GM12878 (cell line): ENCODE measurements around the gene ATG5. TPM values are rescaled to one million over a fixed set of nuclear protein-coding genes. Genes with fewer than 3 reads are reported as not detected.

ENCODE experiments used
- ATAC-seq: fragments of 200-7000 bp; cut with Tn5 transposase; 3 replicates; pipeline ENCODE4 v1.9.1; 2020; ENCODE audit warnings: mild to moderate bottlenecking, moderate library complexity
- BruUV-seq: library from RNA; stranded (reverse); fragments of 400-500 nt; replicated peaks from 2 replicates; lab custom pipeline; 2021; lab: Mats Ljungman, UMichigan
- CTCF ChIA-PET: fragments of 300-600 bp; sonication (Branson Sonifier 250); formaldehyde crosslinking; extraction: SDS; loops from one replicate; lab custom pipeline; 2021; ENCODE audit warnings: inconsistent platforms; lab: Yijun Ruan, JAX
- POLR2A ChIA-PET: fragments of 350-600 bp; formaldehyde crosslinking; extraction: SDS; loops from one replicate; lab custom pipeline; 2021; ENCODE audit warnings: inconsistent platforms; lab: Charles Lee
- RAD21 ChIA-PET: fragments of 300-600 bp; sonication (Branson Sonifier 250); formaldehyde crosslinking; loops from one replicate; lab custom pipeline; 2023; ENCODE audit warnings: antibody characterized with exemption; ENCODE audit not compliant: unreplicated experiment; lab: Charles Lee
- SMC1A ChIA-PET: fragments of 300-600 bp; sonication (Branson Sonifier 250); formaldehyde crosslinking; loops from one replicate; lab custom pipeline; 2023; ENCODE audit not compliant: unreplicated experiment, uncharacterized antibody; lab: Charles Lee
- DNase-seq: peaks from one replicate; pipeline ENCODE4 v3.0.0-alpha.2; 2011; ENCODE audit warnings: low read depth, low spot score
- FAIRE-seq: peaks from 3 replicates; lab custom pipeline; 2011; peaks lifted over from hg19 to GRCh38; lab: Jason Lieb, UNC
- H2AFZ ChIP-seq: 2 replicates; pipeline ENCODE4 v1.6.0; 2011; ENCODE audit warnings: low read depth, low read length, control low read depth; ENCODE audit not compliant: control insufficient read depth
- H3K27ac ChIP-seq: 2 replicates; pipeline ENCODE4 v1.5.1; 2011; ENCODE audit warnings: control low read depth; ENCODE audit not compliant: control insufficient read depth, insufficient read depth
- H3K27me3 ChIP-seq, 2 experiments: replicated peaks in 1 of 2; 2 replicates each; pipeline versions ENCODE4 v1.6.0 to v1.6.1; 2011; ENCODE audit warnings: low read length in 1 of 2; ENCODE audit not compliant: control insufficient read depth in 2 of 2, insufficient read depth in 2 of 2
- H3K36me3 ChIP-seq, 2 experiments: 2 replicates each; pipeline ENCODE4 v1.5.1; 2011; ENCODE audit warnings: low read length in 1 of 2; ENCODE audit not compliant: control insufficient read depth in 2 of 2, insufficient read depth in 2 of 2
- H3K4me1 ChIP-seq: 2 replicates; pipeline ENCODE4 v1.6.1; 2011; ENCODE audit warnings: mild to moderate bottlenecking, low read length, moderate library complexity, mixed read lengths; ENCODE audit not compliant: control insufficient read depth, insufficient read depth
- H3K4me2 ChIP-seq: 2 replicates; pipeline ENCODE4 v1.6.0; 2011; ENCODE audit warnings: control low read depth; ENCODE audit not compliant: control insufficient read depth, insufficient read depth
- H3K4me3 ChIP-seq: fragments of 200-600 bp; sonication (generic); 2 replicates; pipeline ENCODE4 v1.5.1; 2016
- H3K79me2 ChIP-seq: 2 replicates; pipeline ENCODE4 v1.6.0; 2011; ENCODE audit warnings: low read length; ENCODE audit not compliant: control insufficient read depth, insufficient read depth
- H3K9ac ChIP-seq: 2 replicates; pipeline ENCODE4 v1.8.0; 2011; ENCODE audit warnings: low read length, control low read depth, mixed read lengths; ENCODE audit not compliant: control insufficient read depth, insufficient read depth
- H3K9me3 ChIP-seq: replicated peaks from 3 replicates; pipeline ENCODE4 v1.5.1; 2011; ENCODE audit warnings: mild to moderate bottlenecking, low read length; ENCODE audit not compliant: control insufficient read depth, insufficient read depth
- H4K20me1 ChIP-seq: 2 replicates; pipeline ENCODE4 v1.6.0; 2011; ENCODE audit not compliant: control insufficient read depth, insufficient read depth
- CHD2 ChIP-seq: IDR thresholded peaks from 2 replicates; pipeline ENCODE4 v1.6.1; 2011; ENCODE audit warnings: low read depth, low read length, improper control_type of control experiment, borderline replicate concordance
- FOXM1 ChIP-seq: IDR thresholded peaks from 2 replicates; pipeline ENCODE4 v1.6.1; 2012; ENCODE audit warnings: low read depth, mild to moderate bottlenecking, inconsistent platforms, low read length, moderate library complexity
- IRF5 ChIP-seq: fragments of 450-650 bp; IDR thresholded peaks from 2 replicates; pipeline ENCODE4 v1.6.1; 2017; ENCODE audit warnings: borderline replicate concordance
- KDM1A ChIP-seq: fragments of 200-600 bp; sonication (generic); IDR thresholded peaks from 2 replicates; pipeline ENCODE4 v1.6.1; 2016; ENCODE audit warnings: borderline replicate concordance
- KLF5 ChIP-seq: fragments of 450-650 bp; IDR thresholded peaks from 2 replicates; pipeline ENCODE4 v1.6.1; 2014; ENCODE audit warnings: mild to moderate bottlenecking; ENCODE audit not compliant: partially characterized antibody
- POLR2AphosphoS2 ChIP-seq: IDR thresholded peaks from 2 replicates; pipeline ENCODE4 v1.6.1; 2011; ENCODE audit warnings: low read depth, mild to moderate bottlenecking, low read length, improper control_type of control experiment, moderate library complexity
- RAD21 ChIP-seq: IDR thresholded peaks from 2 replicates; pipeline ENCODE4 v1.6.1; 2011; ENCODE audit warnings: mild to moderate bottlenecking, low read depth, low read length, moderate library complexity; ENCODE audit not compliant: insufficient read depth
- SMC3 ChIP-seq: IDR thresholded peaks from 2 replicates; pipeline ENCODE4 v1.6.1; 2011; ENCODE audit warnings: low read length, improper control_type of control experiment, borderline replicate concordance
- SP1 ChIP-seq: IDR thresholded peaks from one replicate; pipeline ENCODE4 v1.6.1; 2011; ENCODE audit warnings: low read depth, low read length
- SREBF1 ChIP-seq: IDR thresholded peaks from 2 replicates; pipeline ENCODE4 v1.6.1; 2012; ENCODE audit warnings: mild to moderate bottlenecking, low read length
- STAT1 ChIP-seq: fragments of 450-650 bp; conservative IDR thresholded peaks from 2 replicates; pipeline ENCODE4 v1.6.1; 2014; ENCODE audit warnings: antibody characterized with exemption, mild to moderate bottlenecking
- SUZ12 ChIP-seq: fragments of 200-600 bp; sonication (generic); IDR thresholded peaks from one replicate; pipeline ENCODE4 v1.6.1; 2018; ENCODE audit warnings: antibody characterized with exemption, mild to moderate bottlenecking; ENCODE audit not compliant: unreplicated experiment
- ZBED1 ChIP-seq: IDR thresholded peaks from 2 replicates; pipeline ENCODE4 v1.6.1; 2016; ENCODE audit warnings: borderline replicate concordance
- ZNF24 ChIP-seq: fragments of 450-650 bp; IDR thresholded peaks from 2 replicates; pipeline ENCODE4 v1.6.1; 2017; ENCODE audit warnings: antibody characterized with exemption, mild to moderate bottlenecking
- ZNF622 ChIP-seq: fragments of 450-650 bp; IDR thresholded peaks from 2 replicates; pipeline ENCODE4 v1.6.1; 2017; ENCODE audit warnings: mild to moderate bottlenecking, inconsistent platforms
- WGBS: methylation state at CpG from one replicate; pipeline ENCODE4 v1.1.6; 2016; ENCODE audit warnings: low lambda C conversion rate; ENCODE audit not compliant: insufficient replicate concordance, insufficient coverage; ENCODE audit errors: missing lambda C conversion rate; 5-methylcytosine and 5-hydroxymethylcytosine counted together
- in situ Hi-C: fragments of 300-500 bp; cut with MboI; formaldehyde crosslinking; loops from 9 replicates; pipeline ENCODE4 v1.14.3; 2018; ENCODE audit warnings: mixed read lengths
- intact Hi-C: fragments of 100-400 bp; cut with micrococcal nuclease; formaldehyde crosslinking; loops from one replicate; pipeline ENCODE4 v1.14.2; 2022; ENCODE audit not compliant: unreplicated experiment
- polyA plus RNA-seq, 11 experiments: library from polyadenylated mRNA; depleted of rRNA in 4 of 11; unstranded in 6 of 11; stranded (reverse) in 5 of 11; fragments of >200 nt; fragmentation: Nextera tagmentation in 4 of 11; fragmentation: Illumina TruSeq in 1 of 11; extraction: Ambion mirVana in 4 of 11; extraction: Trizol in 1 of 11; gene quantifications; 1 replicate in 1 of 11; 2 replicates in 10 of 11; pipeline versions ENCODE4 v1.2.1 to v1.2.3, GENCODE V29; 2011 to 2016; ENCODE audit warnings: inconsistent platforms in 2 of 11, missing spikeins in 2 of 11, low read depth in 1 of 11
- total RNA-seq, 4 experiments: library from RNA; depleted of rRNA in 3 of 4; stranded (reverse); fragments of >200 nt in 3 of 4; fragmentation: Illumina TruSeq in 1 of 4; extraction: Trizol in 1 of 4; gene quantifications; 2 replicates each; pipeline versions ENCODE4 v1.2.1 to v1.2.3, GENCODE V29; 2013 to 2021
- TF ChIP-seq, protein P1 (sequence below): fragments of 450-650 bp; IDR thresholded peaks from 2 replicates; pipeline ENCODE4 v1.6.1; 2014; ENCODE audit warnings: mild to moderate bottlenecking
- TF ChIP-seq, protein P2 (sequence below): fragments of 450-650 bp; IDR thresholded peaks from 2 replicates; pipeline ENCODE4 v1.6.1; 2018; ENCODE audit warnings: borderline replicate concordance, mild to moderate bottlenecking; ENCODE audit not compliant: partially characterized antibody
- TF ChIP-seq, protein P3 (sequence below): IDR thresholded peaks from 2 replicates; pipeline ENCODE4 v1.6.1; 2012; ENCODE audit warnings: low read depth, low read length, improper control_type of control experiment

ATG5 gene
- total and polyA plus RNA-seq, 10 of the 15 experiments (the other 5 are each of a cell fraction or from before 2014, with no cell fraction given) = 12.9 to 51.8 (median 23.9) TPM

- TF ChIP-seq, protein P1, sequence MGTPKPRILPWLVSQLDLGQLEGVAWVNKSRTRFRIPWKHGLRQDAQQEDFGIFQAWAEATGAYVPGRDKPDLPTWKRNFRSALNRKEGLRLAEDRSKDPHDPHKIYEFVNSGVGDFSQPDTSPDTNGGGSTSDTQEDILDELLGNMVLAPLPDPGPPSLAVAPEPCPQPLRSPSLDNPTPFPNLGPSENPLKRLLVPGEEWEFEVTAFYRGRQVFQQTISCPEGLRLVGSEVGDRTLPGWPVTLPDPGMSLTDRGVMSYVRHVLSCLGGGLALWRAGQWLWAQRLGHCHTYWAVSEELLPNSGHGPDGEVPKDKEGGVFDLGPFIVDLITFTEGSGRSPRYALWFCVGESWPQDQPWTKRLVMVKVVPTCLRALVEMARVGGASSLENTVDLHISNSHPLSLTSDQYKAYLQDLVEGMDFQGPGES = no peak
- TF ChIP-seq RAD21 = no peak
- no peak for TF ChIP-seq KDM1A
- no peak for TF ChIP-seq SP1
- TF ChIP-seq, protein P2, sequence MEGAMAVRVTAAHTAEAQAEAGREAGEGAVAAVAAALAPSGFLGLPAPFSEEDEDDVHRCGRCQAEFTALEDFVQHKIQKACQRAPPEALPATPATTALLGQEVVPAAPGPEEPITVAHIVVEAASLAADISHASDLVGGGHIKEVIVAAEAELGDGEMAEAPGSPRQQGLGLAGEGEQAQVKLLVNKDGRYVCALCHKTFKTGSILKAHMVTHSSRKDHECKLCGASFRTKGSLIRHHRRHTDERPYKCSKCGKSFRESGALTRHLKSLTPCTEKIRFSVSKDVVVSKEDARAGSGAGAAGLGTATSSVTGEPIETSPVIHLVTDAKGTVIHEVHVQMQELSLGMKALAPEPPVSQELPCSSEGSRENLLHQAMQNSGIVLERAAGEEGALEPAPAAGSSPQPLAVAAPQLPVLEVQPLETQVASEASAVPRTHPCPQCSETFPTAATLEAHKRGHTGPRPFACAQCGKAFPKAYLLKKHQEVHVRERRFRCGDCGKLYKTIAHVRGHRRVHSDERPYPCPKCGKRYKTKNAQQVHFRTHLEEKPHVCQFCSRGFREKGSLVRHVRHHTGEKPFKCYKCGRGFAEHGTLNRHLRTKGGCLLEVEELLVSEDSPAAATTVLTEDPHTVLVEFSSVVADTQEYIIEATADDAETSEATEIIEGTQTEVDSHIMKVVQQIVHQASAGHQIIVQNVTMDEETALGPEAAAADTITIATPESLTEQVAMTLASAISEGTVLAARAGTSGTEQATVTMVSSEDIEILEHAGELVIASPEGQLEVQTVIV = no peak
- TF ChIP-seq ZBED1 = no peak
- TF ChIP-seq FOXM1 = no peak
- no peak for TF ChIP-seq POLR2AphosphoS2
These were observed 44.5 kb downstream of the ATG5 start (continued) for GRCh38 chr6:106281088-106281487.

- Histone ChIP-seq H3K27me3 (no peaks in the 10 kb centered on the region), H3K36me3 (no peaks in the 10 kb centered on the region; a peak in 1 of 4 replicates), H3K9ac (no peak overlapping the region), H4K20me1 (no peaks in the 10 kb centered on the region), H3K79me2 (no peaks in the 10 kb centered on the region), H3K9me3 (no peaks in the 10 kb centered on the region), H3K27ac (no peak overlapping the region), H3K4me3 (no peak overlapping the region), H3K4me1 (peaks cover 4% of the 10 kb centered on the region; the same call in 1 of the 2 replicates), H3K4me2 (no peak overlapping the region), H2AFZ (no peak overlapping the region)
- FAIRE-seq = peak; percentile 65
- in situ Hi-C loops (loop anchor here (25.0 kb wide), 1 partner anchor 1192 kb away; no protein-coding TSS in a partner anchor), intact Hi-C loops (no loop called here)
- 94% methylated on average over 1 of the region's 1 CpG for WGBS
- BruUV-seq = no TSS peak
- ChIA-PET POLR2A (no interaction called here), RAD21 (no interaction called here), CTCF (interaction anchor here (1.5 to 2.5 kb wide), 4 partner anchors 17 to 847 kb away, joined by 4 to 12 read pairs (median 7); no protein-coding TSS in a partner anchor), SMC1A (interaction anchor here (1.0 to 2.2 kb wide), 2 partner anchors 8 to 10 kb away, joined by 3 to 9 read pairs; no protein-coding TSS in a partner anchor)
- ATAC-seq = no peak
- DNase-seq = no peak
- TF ChIP-seq SMC3 = no peak
- TF ChIP-seq SUZ12 = no peak
- TF ChIP-seq KLF5 = no peak
- no peak for TF ChIP-seq IRF5
- TF ChIP-seq ZNF622 = no peak
- no peak for TF ChIP-seq CHD2
- no peak for TF ChIP-seq STAT1
- TF ChIP-seq SREBF1 = no peak
- TF ChIP-seq, protein P3, sequence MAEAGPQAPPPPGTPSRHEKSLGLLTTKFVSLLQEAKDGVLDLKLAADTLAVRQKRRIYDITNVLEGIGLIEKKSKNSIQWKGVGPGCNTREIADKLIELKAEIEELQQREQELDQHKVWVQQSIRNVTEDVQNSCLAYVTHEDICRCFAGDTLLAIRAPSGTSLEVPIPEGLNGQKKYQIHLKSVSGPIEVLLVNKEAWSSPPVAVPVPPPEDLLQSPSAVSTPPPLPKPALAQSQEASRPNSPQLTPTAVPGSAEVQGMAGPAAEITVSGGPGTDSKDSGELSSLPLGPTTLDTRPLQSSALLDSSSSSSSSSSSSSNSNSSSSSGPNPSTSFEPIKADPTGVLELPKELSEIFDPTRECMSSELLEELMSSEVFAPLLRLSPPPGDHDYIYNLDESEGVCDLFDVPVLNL = no peak
- no peak for TF ChIP-seq ZNF24
These were observed 46.4 kb downstream of the ATG5 start for GRCh38 chr6:106279179-106279578.
